Smooth muscle cell (in vitro differentiated cells): Measurements from ENCODE around the gene HECA. TPM values are rescaled to one million over a fixed set of nuclear protein-coding genes. Genes with fewer than 3 reads are reported as not detected.

Experiments
- polyA plus RNA-seq: library from polyadenylated mRNA; unstranded; fragments of >200 nt; fragmentation: Nextera tagmentation; extraction: Ambion mirVana; gene quantifications from 2 replicates; pipeline ENCODE4 v1.2.1, GENCODE V29; 2016
- total RNA-seq: library from RNA; depleted of rRNA; stranded (reverse); fragments of >200 nt; gene quantifications from 2 replicates; pipeline ENCODE4 v1.2.3, GENCODE V29; 2014

The HECA gene
- total and polyA plus RNA-seq, 2 experiments from 2014 or later: 7.7 to 19.7 TPM

Other genes with a start within 250 kb of the HECA start
- gene REPS1, start 146.8 kb upstream of the HECA start, total RNA-seq: 58.2 and 99.8 TPM in 2 replicates
- gene REPS1, start 146.8 kb upstream of the HECA start, polyA plus RNA-seq: 26.6 and 29.0 TPM in 2 replicates
- 47.9 and 48.1 TPM in 2 replicates for gene ABRACL, start 106.3 kb upstream of the HECA start, total RNA-seq
- gene ABRACL, start 106.3 kb upstream of the HECA start, polyA plus RNA-seq: 40.3 and 46.0 TPM in 2 replicates
- not detected in 2 replicates for gene TXLNB, start 156.9 kb downstream of the HECA start, total RNA-seq
- not detected in 2 replicates for gene TXLNB, start 156.9 kb downstream of the HECA start, polyA plus RNA-seq
- 209 and 213 TPM in 2 replicates for gene CITED2, start 239.6 kb downstream of the HECA start, total RNA-seq
- gene CITED2, start 239.6 kb downstream of the HECA start, polyA plus RNA-seq: 58.2 and 67.9 TPM in 2 replicates